Activated T-helper 1 cell treated with anti-CD3 and anti-CD28 coated beads, Interleukin-12 subunit alpha, Interleukin-12 subunit beta, Interleukin-2, Interleukin-4 antibody, amounts not matched to agents 30 ng/mL and 10 ng/mL and 1 ng/mL, durations not matched to agents 14 hours and 24 hours and 36 hours (primary cell): ENCODE results near the gene CDKAL1. TPM values are rescaled to one million over a fixed set of nuclear protein-coding genes. Genes with fewer than 3 reads are reported as not detected.
"Not testable (repeated sequence)": the region's sequence is repeated elsewhere in the genome, so short reads cannot be mapped to it uniquely, and the experiment has no call there.

Experiments
- DNase-seq: peaks from one replicate; pipeline ENCODE4 v3.0.0; 2021; ENCODE audit warnings: low spot score
- H3K27ac Mint-ChIP-seq: one replicate; pipeline ENCODE4 v1.8.0; 2021; ENCODE audit warnings: mild to moderate bottlenecking, mixed read lengths
- H3K27me3 Mint-ChIP-seq: one replicate; pipeline ENCODE4 v1.8.0; 2022; ENCODE audit warnings: mild to moderate bottlenecking, moderate library complexity, mixed read lengths; ENCODE audit not compliant: insufficient read depth
- H3K36me3 Mint-ChIP-seq: one replicate; pipeline ENCODE4 v1.8.0; 2021; ENCODE audit warnings: low read depth, mixed read lengths
- H3K4me1 Mint-ChIP-seq: one replicate; pipeline ENCODE4 v1.8.0; 2021; ENCODE audit warnings: low read depth, mixed read lengths
- H3K4me3 Mint-ChIP-seq: one replicate; pipeline ENCODE4 v1.8.0; 2021; ENCODE audit warnings: mild to moderate bottlenecking, moderate library complexity, mixed read lengths
- H3K9me3 Mint-ChIP-seq: one replicate; pipeline ENCODE4 v1.8.0; 2021; ENCODE audit warnings: mixed read lengths
- intact Hi-C: fragments of 100-400 bp; cut with micrococcal nuclease; formaldehyde crosslinking; loops from one replicate; pipeline ENCODE4 v1.15.1; 2024
- total RNA-seq: library from RNA; stranded (reverse); gene quantifications from 2 replicates; pipeline ENCODE4 v1.2.3, GENCODE V29; 2022

The CDKAL1 gene
- total RNA-seq, 1 donor from 2014 or later = 32.2 TPM

- H3K4me1 Mint-ChIP-seq = no peaks in the 10 kb centered on the region
- H3K36me3 Mint-ChIP-seq = no peaks in the 10 kb centered on the region
- H3K4me3 Mint-ChIP-seq = no peak overlapping the region
- no peaks in the 10 kb centered on the region for H3K9me3 Mint-ChIP-seq
- H3K27ac Mint-ChIP-seq = no peak overlapping the region
- intact Hi-C loops = no loop called here
- H3K27me3 Mint-ChIP-seq = no peaks in the 10 kb centered on the region
- DNase-seq = no peak
These were observed 511.0 kb downstream of the CDKAL1 start for GRCh38 chr6:21045135-21045700.

DNA sequence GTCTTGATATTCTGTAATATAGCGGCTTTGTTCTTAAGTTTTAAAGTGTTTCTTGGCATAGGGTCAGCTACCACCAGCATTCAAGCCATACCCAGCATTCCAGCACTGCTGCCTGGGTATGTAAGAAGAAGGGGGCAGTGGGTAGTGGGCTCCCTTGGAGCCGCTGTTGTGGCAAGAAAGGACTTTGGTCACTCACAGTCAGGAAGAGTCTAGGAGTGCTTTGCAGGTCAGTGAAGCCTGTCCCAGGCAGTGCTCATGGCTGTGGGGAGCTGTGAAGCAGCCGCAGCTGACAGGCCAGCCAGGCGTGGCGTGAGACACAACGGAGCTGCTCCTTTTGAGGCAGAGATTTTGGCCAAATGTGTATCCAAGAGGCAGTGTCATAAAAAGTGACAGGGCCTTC, 512.0 kb downstream of the CDKAL1 start:
- DNase-seq = no peak
- H3K27ac Mint-ChIP-seq = no peak overlapping the region
- no peaks in the 10 kb centered on the region for H3K36me3 Mint-ChIP-seq
- intact Hi-C loops = no loop called here
- no peak overlapping the region for H3K4me3 Mint-ChIP-seq
- no peaks in the 10 kb centered on the region for H3K9me3 Mint-ChIP-seq
- no peaks in the 10 kb centered on the region for H3K27me3 Mint-ChIP-seq
- H3K4me1 Mint-ChIP-seq = no peaks in the 10 kb centered on the region

- Mint-ChIP-seq H3K36me3 (no peaks in the 10 kb centered on the region), H3K4me3 (no peak overlapping the region), H3K27ac (no peak overlapping the region), H3K27me3 (no peaks in the 10 kb centered on the region), H3K4me1 (no peaks in the 10 kb centered on the region), H3K9me3 (no peaks in the 10 kb centered on the region)
- intact Hi-C loops = no loop called here
- no peak for DNase-seq
These were observed 513.8 kb downstream of the CDKAL1 start for GRCh38 chr6:21048047-21048446.

DNA sequence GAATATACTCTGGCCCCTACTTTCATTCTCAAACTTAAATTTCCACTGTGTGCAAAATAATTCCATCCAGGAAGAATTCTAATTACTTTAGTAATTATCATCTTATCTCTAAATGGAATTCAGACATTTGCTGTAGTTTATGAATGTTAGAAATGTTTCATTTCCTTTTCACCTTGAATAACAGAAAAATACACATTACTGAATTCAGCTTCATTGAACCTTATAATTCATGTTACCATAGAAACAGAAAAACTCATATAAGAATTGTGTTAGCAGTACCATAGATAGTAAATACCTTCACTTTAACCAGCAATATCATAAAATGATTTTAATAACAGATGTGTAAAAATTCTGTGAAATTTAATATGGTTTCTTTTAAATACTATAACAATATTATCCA, 514.9 kb downstream of the CDKAL1 start:
- no peak for DNase-seq
- H3K36me3 Mint-ChIP-seq = no peaks in the 10 kb centered on the region
- intact Hi-C loops = no loop called here

GRCh38 chr6:21049572-21049971, 515.3 kb downstream of the CDKAL1 start:
- DNase-seq = no peak
- Mint-ChIP-seq H3K4me1 (peaks cover 6% of the 10 kb centered on the region), H3K36me3 (no peaks in the 10 kb centered on the region), H3K4me3 (no peak overlapping the region), H3K9me3 (peaks cover 5% of the 10 kb centered on the region), H3K27me3 (no peaks in the 10 kb centered on the region), H3K27ac (no peak overlapping the region)
- intact Hi-C loops = no loop called here

More for the DNA sequence above, 514.9 kb downstream of the CDKAL1 start:
- Mint-ChIP-seq H3K9me3 (peaks cover 4% of the 10 kb centered on the region), H3K4me3 (no peak overlapping the region), H3K4me1 (peaks cover 6% of the 10 kb centered on the region), H3K27me3 (no peaks in the 10 kb centered on the region), H3K27ac (no peak overlapping the region)

DNA sequence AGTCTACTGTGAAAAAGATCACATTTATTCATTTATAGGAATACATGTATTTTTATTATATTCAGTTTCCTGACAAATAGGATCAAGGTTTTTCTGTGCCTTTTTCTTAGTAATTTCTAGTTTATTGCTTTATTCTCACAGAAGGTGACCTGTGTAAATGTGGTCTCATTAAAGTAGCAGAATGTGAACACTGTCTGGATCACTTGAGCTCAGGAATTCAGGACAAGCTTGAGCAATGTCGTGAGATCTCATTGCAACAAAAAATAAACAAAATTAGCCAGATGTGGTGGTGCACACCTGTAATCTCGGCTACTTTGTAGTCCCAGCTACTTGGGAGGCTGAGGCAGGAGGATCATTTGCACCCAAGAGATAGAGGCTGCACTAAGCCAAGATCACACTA, 516.7 kb downstream of the CDKAL1 start:
- Mint-ChIP-seq H3K4me3 (no peak overlapping the region), H3K9me3 (peaks cover 11% of the 10 kb centered on the region), H3K4me1 (peaks cover 6% of the 10 kb centered on the region), H3K36me3 (no peaks in the 10 kb centered on the region), H3K27me3 (no peaks in the 10 kb centered on the region), H3K27ac (no peak overlapping the region)
- no peak for DNase-seq
- intact Hi-C loops = no loop called here

DNA sequence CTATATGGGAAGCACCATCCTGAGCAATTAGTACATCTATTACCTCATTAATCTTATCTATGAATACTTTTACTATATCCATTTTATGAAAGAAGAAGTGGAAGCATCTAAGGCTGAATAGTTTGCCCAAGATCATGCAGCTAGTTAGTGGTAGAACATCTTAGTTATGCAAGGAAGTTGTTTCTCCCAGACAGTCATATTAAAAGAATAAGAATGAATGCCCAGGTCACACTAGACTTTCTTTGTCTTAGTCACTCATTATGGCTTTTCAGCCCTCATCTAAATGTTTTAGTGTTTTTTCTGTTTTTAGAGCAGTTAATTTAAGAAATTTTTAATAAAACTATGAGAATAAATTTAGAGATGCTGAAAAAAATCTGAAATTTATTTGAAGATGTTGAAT, 517.5 kb downstream of the CDKAL1 start:
- no peak for DNase-seq
- Mint-ChIP-seq H3K27me3 (no peaks in the 10 kb centered on the region), H3K4me1 (peaks cover 6% of the 10 kb centered on the region), H3K36me3 (no peaks in the 10 kb centered on the region), H3K9me3 (peaks cover 17% of the 10 kb centered on the region), H3K4me3 (no peak overlapping the region), H3K27ac (no peak overlapping the region)
- intact Hi-C loops = no loop called here

GRCh38 chr6:21053612-21054011, 519.4 kb downstream of the CDKAL1 start:
- no peak overlapping the region for H3K4me3 Mint-ChIP-seq
- no peaks in the 10 kb centered on the region for H3K36me3 Mint-ChIP-seq
- H3K27ac Mint-ChIP-seq = no peak overlapping the region
- peaks cover 6% of the 10 kb centered on the region for H3K4me1 Mint-ChIP-seq
- peaks cover 33% of the 10 kb centered on the region for H3K9me3 Mint-ChIP-seq
- intact Hi-C loops = no loop called here
- no peaks in the 10 kb centered on the region for H3K27me3 Mint-ChIP-seq
- no peak for DNase-seq

DNA sequence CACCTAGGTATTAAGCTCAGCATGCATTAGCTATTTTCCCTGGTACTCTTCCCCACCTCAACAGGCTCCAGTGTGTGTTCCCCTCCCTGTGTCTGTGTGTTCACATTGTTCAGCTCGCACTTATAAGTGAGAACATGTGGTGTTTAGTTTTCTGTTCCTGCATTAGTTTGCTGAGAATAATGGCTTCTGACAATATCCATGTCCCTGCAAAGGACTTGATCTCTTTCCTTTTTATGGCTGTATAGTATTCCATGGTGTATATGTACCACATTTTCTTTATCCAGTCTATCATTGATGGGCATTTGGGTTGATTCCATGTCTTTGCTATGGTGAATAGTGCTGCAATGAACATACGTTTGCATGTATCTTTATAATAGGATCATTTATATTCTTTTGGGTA, 521.2 kb downstream of the CDKAL1 start:
- H3K27me3 Mint-ChIP-seq, H3K4me3 Mint-ChIP-seq, H3K27ac Mint-ChIP-seq, intact Hi-C loops, H3K36me3 Mint-ChIP-seq, H3K4me1 Mint-ChIP-seq, DNase-seq: not testable (repeated sequence)
- H3K9me3 Mint-ChIP-seq = peaks cover 37% of the 10 kb centered on the region

- Mint-ChIP-seq H3K9me3 (peaks cover 21% of the 10 kb centered on the region), H3K27me3 (no peaks in the 10 kb centered on the region), H3K36me3 (peaks cover 7% of the 10 kb centered on the region), H3K4me1 (no peaks in the 10 kb centered on the region), H3K27ac (no peak overlapping the region), H3K4me3 (no peak overlapping the region)
- DNase-seq = no peak
- intact Hi-C loops = no loop called here
These were observed 527.6 kb downstream of the CDKAL1 start for GRCh38 chr6:21061892-21062291.

GRCh38 chr6:21064756-21065340, 530.6 kb downstream of the CDKAL1 start:
- Mint-ChIP-seq H3K27me3 (no peaks in the 10 kb centered on the region), H3K9me3 (peaks cover 7% of the 10 kb centered on the region), H3K36me3 (peaks cover 15% of the 10 kb centered on the region), H3K4me3 (no peak overlapping the region), H3K27ac (no peak overlapping the region), H3K4me1 (no peaks in the 10 kb centered on the region)
- intact Hi-C loops = no loop called here
- no peak for DNase-seq

GRCh38 chr6:21067521-21067920, 533.3 kb downstream of the CDKAL1 start:
- Mint-ChIP-seq H3K4me3 (no peak overlapping the region), H3K9me3 (peaks cover 15% of the 10 kb centered on the region), H3K4me1 (no peaks in the 10 kb centered on the region), H3K36me3 (peaks cover 14% of the 10 kb centered on the region), H3K27me3 (no peaks in the 10 kb centered on the region), H3K27ac (no peak overlapping the region)
- intact Hi-C loops = no loop called here
- DNase-seq = no peak

GRCh38 chr6:21070620-21071019, 536.4 kb downstream of the CDKAL1 start:
- DNase-seq = no peak
- no peaks in the 10 kb centered on the region for H3K4me1 Mint-ChIP-seq
- H3K4me3 Mint-ChIP-seq = no peak overlapping the region
- intact Hi-C loops = no loop called here
- no peak overlapping the region for H3K27ac Mint-ChIP-seq
- H3K27me3 Mint-ChIP-seq = no peaks in the 10 kb centered on the region
- H3K9me3 Mint-ChIP-seq = peaks cover 29% of the 10 kb centered on the region
- H3K36me3 Mint-ChIP-seq = peaks cover 19% of the 10 kb centered on the region
